SK-N-SH treated with all-trans-retinoic acid at 6 μM for 48 hours (cell line): ENCODE measurements around the gene RETREG3.
A peak's percentile ranks its signal among the peaks of the same experiment; 100 is the strongest.

ENCODE experiments used
- ATAC-seq: fragments of 200-7000 bp; cut with Tn5 transposase; 3 replicates; pipeline ENCODE4 v1.9.1; 2020; ENCODE audit warnings: mild to moderate bottlenecking, moderate library complexity
- ARNTL ChIP-seq: fragments of 450-650 bp; formaldehyde crosslinking; IDR thresholded peaks from 2 replicates; pipeline ENCODE4 v1.5.0; 2020; ENCODE audit warnings: low read depth, mild to moderate bottlenecking, moderate library complexity, borderline replicate concordance
- BACH2 ChIP-seq: fragments of 250-450 bp; sonication (Bioruptor Pico); IDR thresholded peaks from 2 replicates; pipeline ENCODE4 v1.9.0; 2021; ENCODE audit warnings: mild to moderate bottlenecking, borderline replicate concordance
- CREB5 ChIP-seq: fragments of 250-450 bp; sonication (Bioruptor Pico); IDR thresholded peaks from 2 replicates; pipeline ENCODE4 v1.5.1; 2020; ENCODE audit warnings: low read depth, mild to moderate bottlenecking, moderate library complexity
- CSRNP3 ChIP-seq: fragments of 250-450 bp; sonication (Bioruptor Pico); IDR thresholded peaks from 2 replicates; pipeline ENCODE4 v1.5.1; 2021; ENCODE audit warnings: mild to moderate bottlenecking, moderate library complexity
- ESRRG ChIP-seq: fragments of 250-450 bp; sonication (Bioruptor Pico); IDR thresholded peaks from 2 replicates; pipeline ENCODE4 v1.6.1; 2021; ENCODE audit warnings: mild to moderate bottlenecking
- GLIS3 ChIP-seq: fragments of 250-450 bp; sonication (Bioruptor Pico); IDR thresholded peaks from 2 replicates; pipeline ENCODE4 v1.5.0; 2020; ENCODE audit warnings: mild to moderate bottlenecking, moderate library complexity
- ISL1 ChIP-seq: fragments of 250-450 bp; sonication (Bioruptor Pico); IDR thresholded peaks from 2 replicates; pipeline ENCODE4 v2.1.2; 2022; ENCODE audit warnings: mild to moderate bottlenecking, moderate library complexity
- OSR1 ChIP-seq: fragments of 250-450 bp; sonication (Bioruptor Pico); IDR thresholded peaks from 2 replicates; pipeline ENCODE4 v1.8.0; 2022; ENCODE audit warnings: moderate library complexity, mild to moderate bottlenecking, inconsistent platforms
- PATZ1 ChIP-seq: fragments of 250-450 bp; sonication (Bioruptor Pico); IDR thresholded peaks from 2 replicates; pipeline ENCODE4 v1.8.0; 2020; ENCODE audit warnings: mild to moderate bottlenecking, moderate library complexity, borderline replicate concordance
- POU6F1 ChIP-seq: fragments of 250-450 bp; sonication (Bioruptor Pico); IDR thresholded peaks from 2 replicates; pipeline ENCODE4 v1.8.0; 2021; ENCODE audit warnings: low read depth, mild to moderate bottlenecking, moderate library complexity, borderline replicate concordance
- PPARA ChIP-seq: fragments of 250-450 bp; sonication (Bioruptor Pico); IDR thresholded peaks from 2 replicates; pipeline ENCODE4 v1.5.0; 2020; ENCODE audit warnings: mild to moderate bottlenecking, borderline replicate concordance
- TCF4 ChIP-seq: fragments of 250-450 bp; sonication (Bioruptor Pico); IDR thresholded peaks from 2 replicates; pipeline ENCODE4 v1.8.0; 2021; ENCODE audit warnings: mild to moderate bottlenecking, moderate library complexity, borderline replicate concordance
- TOX ChIP-seq: fragments of 250-450 bp; sonication (Bioruptor Pico); IDR thresholded peaks from 2 replicates; pipeline ENCODE4 v1.8.0; 2021; ENCODE audit warnings: mild to moderate bottlenecking, moderate library complexity, borderline replicate concordance
- ZFP3 ChIP-seq: fragments of 250-450 bp; sonication (Bioruptor Pico); IDR thresholded peaks from 2 replicates; pipeline ENCODE4 v1.5.0; 2020; ENCODE audit warnings: mild to moderate bottlenecking, moderate library complexity
- ZFP30 ChIP-seq: fragments of 450-650 bp; formaldehyde crosslinking; IDR thresholded peaks from 2 replicates; pipeline ENCODE4 v1.5.0; 2022; ENCODE audit warnings: mild to moderate bottlenecking, moderate library complexity
- ZNF565 ChIP-seq: fragments of 450-650 bp; formaldehyde crosslinking; conservative IDR thresholded peaks from 2 replicates; pipeline ENCODE4 v1.5.0; 2020; ENCODE audit warnings: low read depth, mild to moderate bottlenecking, moderate library complexity
- ZNF70 ChIP-seq: fragments of 450-650 bp; formaldehyde crosslinking; IDR thresholded peaks from 2 replicates; pipeline ENCODE4 v1.5.0; 2020; ENCODE audit warnings: mild to moderate bottlenecking, moderate library complexity

Gene RETREG3

GRCh38 chr17:42537156-42537805 is 71.9 kb downstream of the RETREG3 start:
- no peak; the same call in 2 of the 3 replicates for ATAC-seq
- TF ChIP-seq TCF4 (CRISPR knock-in tag) (no peak), ARNTL (CRISPR knock-in tag) (no peak), CREB5 (CRISPR knock-in tag) (no peak), ESRRG (CRISPR knock-in tag) (no peak), GLIS3 (CRISPR knock-in tag) (no peak), ZFP30 (CRISPR knock-in tag) (no peak), POU6F1 (CRISPR knock-in tag) (no peak)

- TF ChIP-seq CSRNP3 (CRISPR knock-in tag) (no peak), TOX (CRISPR knock-in tag) (no peak), ESRRG (CRISPR knock-in tag) (no peak), ZNF70 (CRISPR knock-in tag) (no peak), PATZ1 (CRISPR knock-in tag) (no peak), CREB5 (CRISPR knock-in tag) (no peak), TCF4 (CRISPR knock-in tag) (no peak), ISL1 (no peak), PPARA (CRISPR knock-in tag) (no peak), ZNF565 (no peak), POU6F1 (CRISPR knock-in tag) (no peak), ARNTL (CRISPR knock-in tag) (no peak), BACH2 (CRISPR knock-in tag) (no peak)
- peak; percentile 77 for ATAC-seq
These were observed 72.6 kb downstream of the RETREG3 start for GRCh38 chr17:42536372-42537155.

- TF ChIP-seq ARNTL (CRISPR knock-in tag): no peak
- TF ChIP-seq TOX (CRISPR knock-in tag): no peak
- TF ChIP-seq ZNF70 (CRISPR knock-in tag): no peak
- TF ChIP-seq ZFP3: no peak
- no peak for TF ChIP-seq ZNF565
- TF ChIP-seq BACH2 (CRISPR knock-in tag): no peak
- no peak for TF ChIP-seq OSR1 (CRISPR knock-in tag)
- TF ChIP-seq GLIS3 (CRISPR knock-in tag): no peak
- TF ChIP-seq ISL1: no peak
- no peak for TF ChIP-seq PPARA (CRISPR knock-in tag)
- TF ChIP-seq ESRRG (CRISPR knock-in tag): no peak
- ATAC-seq: peak; percentile 85
These were observed 73.2 kb downstream of the RETREG3 start, which contains the start of gene NAGLU for GRCh38 chr17:42536048-42536371. NAGLU (plus strand) TSS chr17:42536241; CDS start chr17:42536273, 32 bp downstream.
